Suprapubic skin (tissue), 3 donors: ENCODE data around the gene PPP2R1B.

Experiments used
- CTCF ChIP-seq, 2 donors: fragments of 200-600 bp in 1 of 2; fragments of 450-650 bp in 1 of 2; sonication (generic) in 1 of 2; IDR thresholded peaks; one replicate each; pipeline ENCODE4 v1.5.1; 2016 to 2019; ENCODE audit warnings: antibody characterized with exemption in 2 of 2, mild to moderate bottlenecking in 1 of 2, moderate library complexity in 1 of 2
- POLR2A ChIP-seq, 2 donors: fragments of 450-650 bp; IDR thresholded peaks; one replicate each; pipeline ENCODE4 v1.6.1; 2017; ENCODE audit warnings: antibody characterized with exemption in 2 of 2, mild to moderate bottlenecking in 2 of 2, moderate library complexity in 2 of 2

GRCh38 chr11:111700162-111700561 is 66.0 kb downstream of the PPP2R1B start:
- TF ChIP-seq CTCF (IDR thresholded peaks at IDR 0.05) (no peak), POLR2A (IDR thresholded peaks at IDR 0.05) (no peak)
